Tibial nerve (tissue), 4 donors: ENCODE measurements around the gene CHEK2.

Experiments
- CTCF ChIP-seq, 5 experiments: fragments of 200-600 bp in 3 of 5; fragments of 450-650 bp in 2 of 5; sonication (generic) in 3 of 5; IDR thresholded peaks; one replicate each; pipeline ENCODE4 v1.5.1; 2016 to 2019; ENCODE audit warnings: antibody characterized with exemption in 5 of 5, mild to moderate bottlenecking in 3 of 5, moderate library complexity in 2 of 5
- EP300 ChIP-seq, 2 donors: sonication (generic); formaldehyde crosslinking; IDR thresholded peaks; one replicate each; pipeline ENCODE4 v1.6.1; 2017; ENCODE audit warnings: antibody characterized with exemption in 2 of 2, mild to moderate bottlenecking in 1 of 2
- POLR2A ChIP-seq, 2 donors: fragments of 450-650 bp; IDR thresholded peaks; one replicate each; pipeline ENCODE4 v1.6.1; 2017; ENCODE audit warnings: antibody characterized with exemption in 2 of 2, mild to moderate bottlenecking in 2 of 2, moderate library complexity in 2 of 2

DNA sequence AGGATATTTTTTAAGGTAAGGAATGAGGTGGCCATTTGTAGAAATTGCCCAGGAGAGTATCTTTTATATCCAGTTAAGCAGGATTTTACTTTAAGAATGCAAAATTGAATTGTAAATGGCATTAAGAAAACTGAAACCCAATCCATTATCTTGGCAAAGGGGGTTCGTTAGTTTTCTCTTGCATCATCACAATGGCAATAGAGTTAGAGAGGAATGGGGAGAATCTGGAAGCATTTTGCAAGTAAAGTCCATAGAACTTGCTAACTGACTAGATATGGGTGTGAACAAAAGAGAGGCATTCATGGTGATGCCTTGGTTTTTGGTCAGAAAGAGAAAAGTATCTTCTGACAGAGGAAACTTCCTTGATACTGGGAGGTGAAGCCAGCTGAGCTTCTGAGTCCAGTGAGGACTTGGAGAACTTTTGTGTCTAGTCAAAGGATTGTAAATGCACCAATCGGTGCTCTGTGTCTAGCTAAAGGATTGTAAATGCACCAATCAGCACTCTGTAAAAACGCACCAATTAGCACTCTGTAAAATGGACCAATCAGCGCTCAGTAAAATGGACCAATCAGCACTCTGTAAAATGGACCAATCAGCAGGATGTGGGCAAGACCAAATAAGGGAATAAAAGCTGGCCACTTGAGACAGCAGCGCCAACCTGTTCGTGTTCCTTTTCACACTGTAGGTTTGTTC lies 27.2 kb upstream of the CHEK2 start:
- TF ChIP-seq CTCF (IDR thresholded peaks at IDR 0.05) = no peak
- TF ChIP-seq POLR2A (IDR thresholded peaks at IDR 0.05) = no peak
- no peak for TF ChIP-seq EP300 (IDR thresholded peaks at IDR 0.05)
